Activated T-cell treated with anti-CD3 and anti-CD28 coated beads, Interleukin-2, amount 50 U/mL, for 4 hours (primary cell): ENCODE results near the gene SCYL1. TPM values are rescaled to one million over a fixed set of nuclear protein-coding genes. Genes with fewer than 3 reads are reported as not detected.

Experiments
- ATAC-seq, 2 donors: fragments of 200-7000 bp; cut with Tn5 transposase; one replicate each; pipeline ENCODE4 v1.10.0; 2021
- DNase-seq: peaks from one replicate; pipeline ENCODE4 v3.0.0-alpha.2; 2020
- H3K27me3 Mint-ChIP-seq: one replicate; pipeline ENCODE4 v1.8.0; 2021; ENCODE audit warnings: low read depth, mixed read lengths
- H3K36me3 Mint-ChIP-seq: one replicate; pipeline ENCODE4 v1.8.0; 2022; ENCODE audit warnings: mixed read lengths; ENCODE audit not compliant: insufficient read depth
- H3K4me1 Mint-ChIP-seq: one replicate; pipeline ENCODE4 v1.8.0; 2021; ENCODE audit warnings: low read depth, mixed read lengths
- H3K4me3 Mint-ChIP-seq: one replicate; pipeline ENCODE4 v1.8.0; 2021; ENCODE audit warnings: mild to moderate bottlenecking, moderate library complexity, mixed read lengths
- H3K9me3 Mint-ChIP-seq: one replicate; pipeline ENCODE4 v1.8.0; 2021; ENCODE audit warnings: mixed read lengths
- total RNA-seq, 3 donors: library from RNA; stranded (reverse); gene quantifications; one replicate each; pipeline ENCODE4 v1.2.1, GENCODE V29; 2021

SCYL1 gene
- total RNA-seq, 3 donors from 2014 or later, result 87.6 to 94.6 (median 94.3) TPM

DNA sequence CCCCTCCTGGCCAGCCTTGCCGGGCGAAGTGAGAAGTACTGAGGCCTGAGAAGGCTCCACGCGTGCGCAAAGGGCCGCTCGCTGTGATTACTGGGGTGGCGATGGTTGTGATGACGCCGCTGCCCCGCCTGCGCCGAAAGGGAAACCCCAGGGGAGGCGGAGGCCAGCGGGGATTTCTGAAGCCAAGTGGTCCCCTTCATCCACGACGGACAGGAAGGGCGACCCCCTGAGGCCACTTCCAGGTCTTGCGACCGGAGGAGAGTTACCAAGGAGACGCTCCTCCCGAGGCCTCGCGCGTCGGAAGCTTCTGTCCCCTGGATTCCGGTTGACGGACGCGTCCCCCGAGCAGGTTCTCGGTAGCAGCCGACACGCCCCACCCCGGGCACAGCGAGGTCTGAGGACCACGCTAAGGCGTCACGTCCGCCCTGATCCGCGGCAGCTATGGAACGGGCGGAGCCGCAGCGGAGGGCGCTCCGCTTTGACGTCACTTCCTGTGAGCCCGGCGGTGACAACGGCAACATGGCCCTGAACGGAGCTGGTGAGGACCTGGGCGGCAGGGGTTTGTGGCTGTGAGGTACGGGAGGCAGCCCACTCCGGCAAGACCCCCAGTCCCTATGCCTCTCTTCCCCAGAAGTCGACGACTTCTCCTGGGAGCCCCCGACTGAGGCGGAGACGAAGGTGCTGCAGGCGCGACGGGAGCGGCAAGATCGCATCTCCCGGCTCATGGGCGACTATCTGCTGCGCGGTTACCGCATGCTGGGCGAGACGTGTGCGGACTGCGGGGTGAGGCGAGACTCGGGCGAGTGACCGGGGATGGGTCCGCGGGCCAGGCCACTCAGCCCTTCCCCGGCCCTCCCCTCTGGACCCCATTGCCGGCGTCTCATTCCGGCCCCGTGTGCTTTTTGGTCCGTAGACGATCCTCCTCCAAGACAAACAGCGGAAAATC lies 45.4 kb downstream of the SCYL1 start, which contains the start of gene ZNRD2:
TSS of gene ZNRD2 (plus strand) at position 505 of the 946 bp plus-strand sequence. CDS start at position 520, 15 bp downstream.
- H3K4me3 Mint-ChIP-seq, result peak within 1 kb of the TSS; percentile 99
- H3K4me1 Mint-ChIP-seq, result peaks cover 68% of the 10 kb centered on the region
- peak; percentile 97 for DNase-seq
- no peaks in the 10 kb centered on the region for H3K9me3 Mint-ChIP-seq
- peaks cover 14% of the 10 kb centered on the region for H3K36me3 Mint-ChIP-seq
- no peaks in the 10 kb centered on the region for H3K27me3 Mint-ChIP-seq
- ATAC-seq, result peak; percentile 80

DNA sequence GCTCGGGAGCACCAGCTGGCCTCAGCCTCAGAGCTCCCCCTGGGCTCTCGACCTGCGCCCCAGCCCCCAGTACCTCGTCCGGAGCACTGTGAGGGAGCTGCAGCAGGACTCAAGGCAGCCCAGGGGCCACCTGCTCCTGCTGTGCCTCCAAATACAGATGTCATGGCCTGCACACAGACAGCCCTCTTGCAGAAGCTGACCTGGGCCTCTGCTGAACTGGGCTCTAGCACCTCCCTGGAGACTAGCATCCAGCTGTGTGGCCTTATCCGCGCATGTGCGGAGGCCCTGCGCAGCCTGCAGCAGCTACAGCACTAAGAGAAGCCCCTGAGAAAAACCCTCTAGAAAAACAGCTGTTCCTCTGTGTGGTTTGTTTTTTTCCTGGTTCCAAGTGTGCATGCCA lies 46.5 kb downstream of the SCYL1 start:
- H3K36me3 Mint-ChIP-seq, result peaks cover 14% of the 10 kb centered on the region
- DNase-seq (no peak), ATAC-seq (no peak)
- H3K4me3 Mint-ChIP-seq, result peak overlapping the region; percentile 99
- peaks cover 61% of the 10 kb centered on the region for H3K4me1 Mint-ChIP-seq
- H3K9me3 Mint-ChIP-seq, result no peaks in the 10 kb centered on the region
- H3K27me3 Mint-ChIP-seq, result no peaks in the 10 kb centered on the region

DNA sequence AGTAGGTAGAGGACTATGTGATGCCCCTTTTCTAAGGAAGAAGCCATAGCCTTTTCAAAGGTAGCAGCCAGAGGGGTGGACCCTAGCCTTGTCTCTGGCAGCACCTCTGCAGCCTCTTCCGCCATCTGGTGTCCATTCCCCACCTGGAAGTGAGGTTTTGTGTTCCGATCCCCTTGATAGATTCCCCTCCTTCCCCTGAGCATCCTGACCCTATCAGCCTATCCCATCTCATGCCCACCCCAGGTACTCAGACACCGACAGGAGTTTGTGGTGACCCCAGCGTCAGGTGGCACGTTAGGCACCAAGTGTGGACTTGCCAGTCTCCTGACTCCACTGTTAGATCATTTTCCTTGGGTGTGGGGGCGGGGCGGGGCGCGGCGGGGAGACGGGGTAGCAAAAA lies 47.1 kb downstream of the SCYL1 start:
- DNase-seq (no peak), ATAC-seq (no peak)
- no peaks in the 10 kb centered on the region for H3K27me3 Mint-ChIP-seq
- H3K4me3 Mint-ChIP-seq, result peak overlapping the region; percentile 99
- H3K4me1 Mint-ChIP-seq, result peaks cover 61% of the 10 kb centered on the region
- H3K36me3 Mint-ChIP-seq, result peaks cover 14% of the 10 kb centered on the region
- no peaks in the 10 kb centered on the region for H3K9me3 Mint-ChIP-seq

DNA sequence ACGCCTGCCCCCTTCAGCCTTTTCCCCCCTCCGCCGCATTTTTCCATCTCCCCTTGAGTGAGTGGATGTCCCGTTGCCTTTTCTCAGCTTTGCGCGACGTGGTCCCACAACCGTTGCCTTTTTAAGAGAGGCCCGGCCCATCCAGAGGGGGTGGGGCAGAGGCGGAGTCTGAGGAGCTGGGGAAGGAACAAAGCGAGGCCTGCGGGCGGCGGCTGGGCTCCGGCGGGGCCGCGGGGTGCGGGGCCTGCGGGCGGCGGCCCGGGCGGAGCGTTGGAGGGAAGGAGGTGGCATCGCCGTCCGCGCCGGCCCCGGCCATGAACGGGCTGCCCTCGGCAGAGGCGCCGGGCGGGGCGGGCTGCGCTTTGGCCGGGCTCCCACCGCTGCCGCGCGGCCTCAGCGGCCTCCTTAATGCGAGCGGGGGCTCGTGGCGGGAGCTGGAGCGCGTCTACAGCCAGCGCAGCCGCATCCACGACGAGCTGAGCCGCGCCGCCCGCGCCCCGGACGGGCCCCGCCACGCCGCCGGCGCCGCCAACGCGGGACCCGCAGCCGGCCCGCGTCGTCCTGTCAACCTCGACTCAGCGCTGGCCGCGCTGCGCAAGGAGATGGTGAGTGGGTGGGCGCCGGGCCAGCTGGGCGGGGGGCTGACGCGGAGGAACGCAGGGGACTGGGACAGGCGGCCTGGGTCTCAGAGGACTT lies 47.6 kb downstream of the SCYL1 start, which contains the start of gene FAM89B:
TSS of gene FAM89B (plus strand) at position 183 of the 696 bp plus-strand sequence. CDS start at position 315, 132 bp downstream.
- Mint-ChIP-seq H3K36me3 (peaks cover 14% of the 10 kb centered on the region), H3K4me1 (peaks cover 61% of the 10 kb centered on the region), H3K4me3 (peak within 1 kb of the TSS; percentile 99), H3K27me3 (no peaks in the 10 kb centered on the region), H3K9me3 (no peaks in the 10 kb centered on the region)
- DNase-seq, result peak; percentile 86
- peak in 1 of 2 donors; percentile 6 for ATAC-seq

DNA sequence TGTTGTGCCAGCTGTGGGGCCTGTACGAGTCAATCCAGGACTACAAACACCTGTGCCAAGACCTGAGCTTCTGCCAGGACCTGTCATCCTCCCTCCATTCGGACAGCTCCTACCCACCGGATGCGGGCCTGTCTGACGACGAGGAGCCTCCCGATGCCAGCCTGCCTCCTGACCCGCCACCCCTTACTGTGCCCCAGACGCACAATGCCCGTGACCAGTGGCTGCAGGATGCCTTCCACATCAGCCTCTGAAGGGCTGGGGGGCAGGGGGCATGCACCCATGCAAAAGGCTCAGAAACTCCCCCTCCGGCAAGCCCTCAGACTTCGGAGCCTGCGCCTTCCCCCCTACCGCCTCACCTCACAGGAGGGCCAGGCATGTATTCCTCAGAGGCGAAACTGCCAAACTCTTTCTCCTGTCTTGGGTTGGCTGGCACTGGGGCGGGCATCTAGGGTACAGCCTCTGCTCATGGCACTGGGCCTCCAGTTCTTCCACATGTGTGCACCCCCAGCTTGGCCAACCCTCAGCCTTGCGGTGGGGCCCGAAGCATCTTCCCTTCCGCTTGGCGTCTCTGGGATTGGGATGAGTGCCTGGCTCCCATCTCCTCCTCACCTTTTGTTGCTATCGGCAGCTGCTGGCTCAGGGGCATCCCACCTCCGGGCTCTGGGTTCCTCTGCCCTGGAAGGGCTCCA lies 48.7 kb downstream of the SCYL1 start:
- no peaks in the 10 kb centered on the region for H3K9me3 Mint-ChIP-seq
- DNase-seq (no peak), ATAC-seq (no peak)
- H3K4me1 Mint-ChIP-seq, result peaks cover 63% of the 10 kb centered on the region
- peak overlapping the region; percentile 85 for H3K4me3 Mint-ChIP-seq
- H3K36me3 Mint-ChIP-seq, result peaks cover 11% of the 10 kb centered on the region
- H3K27me3 Mint-ChIP-seq, result no peaks in the 10 kb centered on the region

DNA sequence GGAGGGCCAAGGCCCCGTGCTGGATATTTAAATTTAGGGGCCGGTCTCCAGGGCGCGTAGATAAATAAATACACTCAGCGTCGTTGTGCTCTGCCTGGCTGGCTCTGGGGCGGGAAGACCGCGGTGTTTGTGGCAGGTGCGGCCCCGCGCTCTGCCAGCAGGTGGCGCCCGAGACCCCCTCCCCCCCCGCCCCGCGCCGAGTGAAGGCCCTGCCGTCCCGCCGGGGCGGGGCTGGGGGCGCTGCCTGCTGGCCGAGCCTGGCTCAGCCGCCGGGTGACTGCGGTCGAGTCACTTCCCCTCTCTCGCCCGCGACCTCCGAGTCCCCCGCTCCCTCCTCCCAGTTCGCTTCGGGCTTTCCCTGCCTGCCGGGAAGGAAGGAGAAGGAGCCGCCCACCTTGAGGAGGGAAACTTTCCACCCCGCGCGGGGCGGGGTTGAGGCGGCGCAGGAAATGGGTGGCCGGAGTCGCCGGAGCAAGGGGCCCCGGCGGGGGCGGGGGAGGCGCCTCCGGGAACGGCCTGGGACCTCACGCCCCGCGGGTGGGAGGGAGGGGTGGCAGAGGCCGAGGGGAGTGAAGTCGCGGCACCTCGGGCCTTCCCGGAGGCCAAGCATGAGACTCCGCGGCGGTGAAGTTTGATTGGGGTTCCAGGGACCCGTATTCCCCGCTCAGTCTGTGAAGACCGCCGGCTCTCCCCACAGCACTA lies 49.4 kb downstream of the SCYL1 start:
- ATAC-seq, result peak; percentile 25 to 28
- H3K27me3 Mint-ChIP-seq, result no peaks in the 10 kb centered on the region
- H3K9me3 Mint-ChIP-seq, result no peaks in the 10 kb centered on the region
- peaks cover 13% of the 10 kb centered on the region for H3K36me3 Mint-ChIP-seq
- peak; percentile 81 for DNase-seq
- peaks cover 58% of the 10 kb centered on the region for H3K4me1 Mint-ChIP-seq
- peak overlapping the region; percentile 89 for H3K4me3 Mint-ChIP-seq

DNA sequence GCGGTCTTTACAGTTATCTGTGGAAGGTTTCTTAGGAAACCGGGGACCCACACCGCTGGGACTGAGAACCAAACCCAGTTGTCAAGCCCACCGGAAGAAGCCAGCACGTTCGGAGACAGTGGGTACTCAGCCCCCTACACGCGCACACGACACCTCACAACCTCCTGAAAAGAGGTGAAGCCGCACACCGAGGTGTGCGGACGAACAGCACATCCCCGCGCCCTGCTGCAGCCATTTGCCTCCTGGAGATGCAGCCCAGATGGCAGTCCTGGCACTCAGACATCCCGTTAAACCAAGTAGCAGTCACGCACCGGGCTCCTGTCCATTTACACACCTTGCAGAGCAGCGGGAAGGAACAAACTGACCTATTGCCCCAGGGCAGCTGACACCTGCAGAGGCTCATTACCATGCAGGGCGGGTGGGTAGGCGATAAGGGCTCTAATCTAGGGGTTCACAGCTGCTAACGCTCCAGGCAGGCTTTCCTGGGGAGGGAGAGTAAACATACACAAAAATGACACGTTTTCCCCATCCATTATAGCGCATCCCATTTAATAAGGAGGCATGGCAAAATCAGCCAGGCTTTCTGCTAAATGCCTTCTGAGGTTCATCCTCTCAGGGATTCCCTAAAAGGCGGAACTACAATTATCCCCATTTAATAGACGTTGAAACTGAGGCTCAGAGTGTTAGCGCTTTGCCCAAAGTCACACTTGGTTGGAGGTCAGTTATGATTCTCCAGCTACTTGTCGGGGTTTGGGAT lies 50.1 kb downstream of the SCYL1 start:
- Mint-ChIP-seq H3K36me3 (peaks cover 17% of the 10 kb centered on the region), H3K27me3 (no peaks in the 10 kb centered on the region), H3K9me3 (no peaks in the 10 kb centered on the region), H3K4me1 (peaks cover 56% of the 10 kb centered on the region), H3K4me3 (peak overlapping the region; percentile 89)
- ATAC-seq (peak; percentile 1 to 2), DNase-seq (no peak)

DNA sequence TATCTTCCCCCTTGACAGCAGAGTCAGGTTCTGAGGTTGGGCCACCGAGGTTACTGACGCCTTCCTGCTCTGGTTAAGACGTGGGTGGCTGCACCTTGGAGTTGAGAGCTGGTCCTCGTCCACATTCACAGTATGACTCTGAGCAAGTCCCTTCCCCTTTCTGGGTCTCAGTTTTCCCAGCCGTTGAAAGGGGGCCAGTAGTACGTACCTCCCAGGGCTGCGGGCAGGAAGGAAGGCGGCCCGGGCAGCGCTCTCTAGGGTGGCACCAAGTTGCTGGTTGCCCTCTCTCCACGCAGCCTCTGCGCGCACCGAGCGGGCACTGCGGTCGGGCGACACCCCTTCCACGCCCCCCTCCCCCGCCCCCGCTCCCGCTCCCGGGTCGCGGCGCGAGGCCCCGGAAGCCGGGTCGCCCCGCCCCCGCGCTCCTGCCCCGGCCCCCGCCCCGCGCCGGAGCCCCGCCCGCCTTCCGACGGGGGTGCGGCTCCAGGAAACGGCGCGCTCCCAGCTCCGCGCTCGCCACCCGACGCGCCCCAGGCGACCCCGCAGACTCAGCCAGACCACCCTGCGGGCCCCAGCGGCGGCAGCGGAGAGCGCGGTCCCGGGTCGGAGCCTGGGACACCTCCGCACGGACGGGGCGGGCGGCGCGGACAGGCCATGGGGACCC lies 50.8 kb downstream of the SCYL1 start, which contains the start of gene EHBP1L1:
TSS of gene EHBP1L1 (plus strand) at position 486 of the 664 bp plus-strand sequence. CDS start 250 bp downstream, outside the sequence.
- Mint-ChIP-seq H3K36me3 (peaks cover 17% of the 10 kb centered on the region), H3K4me3 (peak within 1 kb of the TSS; percentile 89), H3K9me3 (no peaks in the 10 kb centered on the region), H3K4me1 (peaks cover 53% of the 10 kb centered on the region), H3K27me3 (no peaks in the 10 kb centered on the region)
- ATAC-seq (peak; percentile 23 to 30), DNase-seq (peak; percentile 70)

DNA sequence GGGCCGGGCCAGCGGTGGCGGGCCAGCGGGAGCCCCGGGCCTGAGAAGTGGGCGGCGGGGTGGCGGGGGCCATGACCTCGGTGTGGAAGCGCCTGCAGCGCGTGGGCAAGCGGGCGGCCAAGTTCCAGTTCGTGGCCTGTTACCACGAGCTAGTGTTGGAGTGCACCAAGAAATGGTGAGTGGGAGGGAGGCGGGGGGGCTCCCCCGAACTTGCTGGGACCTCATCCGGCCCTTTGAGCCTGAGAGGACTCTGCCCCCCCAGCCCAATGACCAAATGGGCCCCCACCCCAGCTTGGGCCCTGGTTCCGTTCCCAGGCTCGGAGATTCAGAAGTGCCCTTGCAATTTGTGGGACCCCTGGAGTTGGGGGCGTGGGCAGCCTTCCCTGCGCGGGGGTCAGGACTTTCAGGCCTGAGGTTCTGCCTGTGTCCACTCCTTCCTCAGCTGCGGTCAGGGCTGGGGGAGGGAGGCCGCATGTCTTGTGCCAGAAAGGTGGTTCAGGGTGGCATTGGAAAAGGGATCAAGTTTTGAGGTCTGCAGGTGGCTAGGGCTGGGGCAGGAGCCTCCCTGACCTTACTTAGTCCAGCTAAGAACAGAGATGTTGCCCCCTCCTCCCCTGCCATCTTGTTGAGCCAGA lies 51.5 kb downstream of the SCYL1 start:
- H3K27me3 Mint-ChIP-seq, result no peaks in the 10 kb centered on the region
- peak overlapping the region; percentile 85 for H3K4me3 Mint-ChIP-seq
- ATAC-seq (no peak), DNase-seq (no peak)
- H3K4me1 Mint-ChIP-seq, result peaks cover 52% of the 10 kb centered on the region
- H3K9me3 Mint-ChIP-seq, result no peaks in the 10 kb centered on the region
- peaks cover 16% of the 10 kb centered on the region for H3K36me3 Mint-ChIP-seq

DNA sequence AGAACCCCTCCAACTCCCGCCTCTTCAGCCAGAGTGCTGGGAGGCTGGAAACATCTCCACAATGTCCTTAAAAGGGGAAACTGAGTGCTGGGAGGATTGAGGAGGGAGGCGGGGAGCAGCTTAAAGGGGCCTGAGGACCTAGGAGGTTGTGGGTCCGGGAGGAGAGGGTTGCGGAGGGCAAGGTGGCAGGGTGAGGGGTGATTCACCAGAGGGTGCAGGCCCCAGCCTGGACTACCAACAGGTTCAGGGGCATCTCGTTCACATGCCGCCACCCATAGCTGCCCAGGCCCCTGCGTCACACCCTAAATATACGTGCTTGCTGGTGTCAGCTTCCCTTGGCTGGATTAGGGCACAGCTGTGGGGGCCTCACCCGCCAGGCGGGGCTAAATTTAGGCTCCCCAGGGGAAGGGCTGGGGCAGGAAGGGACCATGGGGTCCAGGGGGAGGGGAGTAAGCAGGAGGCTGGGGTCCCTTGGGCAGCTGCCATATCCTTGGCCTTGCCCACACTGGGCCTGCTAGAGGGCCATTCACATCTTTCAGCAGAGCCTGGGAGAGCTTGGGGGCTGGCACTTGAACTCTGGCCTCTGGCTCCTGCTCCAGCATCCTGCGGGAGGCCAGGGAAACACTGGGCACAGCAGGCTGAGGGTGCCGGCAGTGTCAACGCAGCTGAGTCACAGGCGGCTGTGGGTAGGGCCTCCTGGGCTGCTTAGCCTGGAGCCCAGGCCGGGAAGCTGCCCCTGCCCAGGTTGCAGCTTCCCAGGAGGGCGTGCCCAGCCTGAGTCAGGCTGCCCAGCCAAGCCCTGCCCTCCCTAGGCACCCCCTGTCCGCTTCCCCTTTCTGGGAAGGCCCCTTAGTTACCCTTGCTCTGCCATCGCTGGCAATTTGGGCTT lies 52.2 kb downstream of the SCYL1 start:
- ATAC-seq, result peak; percentile 17 to 19

DNA sequence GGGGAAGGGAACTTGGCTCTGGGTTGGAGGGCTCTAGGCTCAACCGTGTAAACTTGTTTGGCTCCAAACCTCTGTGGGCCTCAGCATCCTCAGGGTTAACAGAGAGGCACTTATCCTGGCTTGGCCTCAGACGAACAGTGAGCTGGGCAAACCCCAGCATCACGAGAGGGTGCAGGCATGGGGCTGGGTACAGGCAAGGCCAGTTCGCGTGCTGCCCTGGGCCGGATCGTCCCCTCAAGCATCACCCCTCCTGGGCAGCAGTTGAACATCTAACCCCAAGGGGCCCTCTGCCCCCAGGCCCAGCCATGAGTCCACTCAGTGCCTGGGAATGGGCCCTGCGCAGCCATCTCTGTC lies 52.9 kb downstream of the SCYL1 start:
- peaks cover 15% of the 10 kb centered on the region for H3K36me3 Mint-ChIP-seq
- H3K4me3 Mint-ChIP-seq, result peak overlapping the region; percentile 85
- ATAC-seq, result no peak
- H3K27me3 Mint-ChIP-seq, result no peaks in the 10 kb centered on the region
- H3K9me3 Mint-ChIP-seq, result no peaks in the 10 kb centered on the region
- peaks cover 42% of the 10 kb centered on the region for H3K4me1 Mint-ChIP-seq
- no peak for DNase-seq

More for the DNA sequence above, 52.2 kb downstream of the SCYL1 start:
- Mint-ChIP-seq H3K27me3 (no peaks in the 10 kb centered on the region), H3K9me3 (no peaks in the 10 kb centered on the region), H3K4me3 (peak overlapping the region; percentile 85), H3K4me1 (peaks cover 44% of the 10 kb centered on the region), H3K36me3 (peaks cover 12% of the 10 kb centered on the region)
- peak; percentile 26 for DNase-seq
